ENCODE results near the gene ADGRV1.

DNA sequence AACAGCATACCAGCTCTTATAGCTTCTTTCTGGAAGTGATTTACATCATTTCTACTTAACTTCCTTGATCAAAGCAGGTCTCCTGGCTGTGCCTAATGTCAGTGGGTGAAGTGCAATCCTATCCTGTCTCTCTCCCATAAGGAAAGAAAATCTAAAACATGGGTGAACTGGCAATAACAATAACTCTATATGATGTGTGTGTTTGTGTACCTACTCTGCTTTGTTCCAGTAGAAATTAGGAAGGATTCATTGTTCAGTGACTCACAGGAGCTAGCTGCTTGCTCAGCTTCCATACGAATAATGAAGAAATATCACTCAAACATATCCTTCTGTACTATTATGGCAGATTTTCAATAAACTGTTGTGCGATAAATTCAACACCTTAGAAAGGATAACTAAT lies 123.7 kb downstream of the ADGRV1 start:
- TF ChIP-seq, protein P1, sequence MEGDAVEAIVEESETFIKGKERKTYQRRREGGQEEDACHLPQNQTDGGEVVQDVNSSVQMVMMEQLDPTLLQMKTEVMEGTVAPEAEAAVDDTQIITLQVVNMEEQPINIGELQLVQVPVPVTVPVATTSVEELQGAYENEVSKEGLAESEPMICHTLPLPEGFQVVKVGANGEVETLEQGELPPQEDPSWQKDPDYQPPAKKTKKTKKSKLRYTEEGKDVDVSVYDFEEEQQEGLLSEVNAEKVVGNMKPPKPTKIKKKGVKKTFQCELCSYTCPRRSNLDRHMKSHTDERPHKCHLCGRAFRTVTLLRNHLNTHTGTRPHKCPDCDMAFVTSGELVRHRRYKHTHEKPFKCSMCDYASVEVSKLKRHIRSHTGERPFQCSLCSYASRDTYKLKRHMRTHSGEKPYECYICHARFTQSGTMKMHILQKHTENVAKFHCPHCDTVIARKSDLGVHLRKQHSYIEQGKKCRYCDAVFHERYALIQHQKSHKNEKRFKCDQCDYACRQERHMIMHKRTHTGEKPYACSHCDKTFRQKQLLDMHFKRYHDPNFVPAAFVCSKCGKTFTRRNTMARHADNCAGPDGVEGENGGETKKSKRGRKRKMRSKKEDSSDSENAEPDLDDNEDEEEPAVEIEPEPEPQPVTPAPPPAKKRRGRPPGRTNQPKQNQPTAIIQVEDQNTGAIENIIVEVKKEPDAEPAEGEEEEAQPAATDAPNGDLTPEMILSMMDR (IDR thresholded peaks at IDR 0.05; ENCODE audit: borderline replicate concordance, extremely low read depth, low read length, poor library complexity, severe bottlenecking): no peak
- no peak for TF ChIP-seq EZH2 (IDR thresholded peaks at IDR 0.05; ENCODE audit: borderline replicate concordance, low read depth, low read length, severe bottlenecking)

Data from DND-41 (cell line).